HT1080 (cell line): Measurements from ENCODE around the gene CMTM2. TPM values are rescaled to one million over a fixed set of nuclear protein-coding genes. Genes with fewer than 3 reads are reported as not detected.
A peak's percentile ranks its signal among the peaks of the same experiment; 100 is the strongest.
"Not testable (repeated sequence)": the region's sequence is repeated elsewhere in the genome, so short reads cannot be mapped to it uniquely, and the experiment has no call there.

Experiments used
- DNase-seq: peaks from one replicate; pipeline ENCODE4 v3.0.0-alpha.2; 2015; ENCODE audit warnings: low read depth
- total RNA-seq: library from RNA; depleted of rRNA; stranded (reverse); fragments of >200 nt; shearing (Covaris generic); gene quantifications from 2 replicates; pipeline ENCODE4 v1.2.3, GENCODE V29; 2014

Gene CMTM2
- total RNA-seq, 1 experiment from 2014 or later = not detected

DNA sequence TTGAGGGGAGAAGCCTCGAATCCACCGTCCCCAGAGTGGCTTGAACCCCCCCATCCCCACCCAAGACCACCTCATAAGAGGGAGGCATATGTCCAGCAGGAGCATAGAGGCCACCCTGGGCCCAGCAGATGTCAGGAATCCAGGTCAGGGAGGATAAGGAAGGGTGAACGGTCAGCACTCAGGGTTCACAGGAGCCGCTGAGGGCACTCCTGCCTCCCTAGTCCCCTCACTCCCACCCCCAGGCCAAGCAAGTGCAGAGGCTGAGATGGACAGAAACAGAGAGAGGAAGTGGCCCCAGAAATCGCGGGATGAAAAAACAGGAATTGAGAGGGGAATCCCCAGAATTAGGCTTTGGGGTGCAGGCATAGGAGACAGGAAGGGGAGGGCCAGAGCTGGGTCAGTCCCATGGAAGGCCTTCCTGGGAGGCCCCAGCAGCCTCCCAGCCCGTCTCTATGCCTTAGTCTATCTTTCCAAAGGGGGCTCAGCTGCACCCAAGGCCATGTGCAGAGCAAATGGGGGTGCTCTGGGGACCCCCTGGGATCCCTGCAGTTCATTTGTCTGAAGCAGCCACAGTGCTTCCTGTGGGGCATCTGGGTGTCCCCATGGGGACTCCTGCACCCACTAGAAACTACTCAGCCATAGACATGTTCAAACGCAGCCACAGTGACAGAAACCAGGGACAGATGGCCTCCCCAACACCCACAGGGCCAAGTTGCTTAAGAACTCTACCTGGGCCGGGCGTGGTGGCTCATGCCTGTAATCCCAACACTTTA, 26.9 kb downstream of the CMTM2 start:
- no peak for DNase-seq

- peak; percentile 89 for DNase-seq
Measured at GRCh38 chr16:66608241-66609138, 29.2 kb downstream of the CMTM2 start.

- no peak for DNase-seq
Measured at GRCh38 chr16:66609139-66609510, 29.9 kb downstream of the CMTM2 start.

DNA sequence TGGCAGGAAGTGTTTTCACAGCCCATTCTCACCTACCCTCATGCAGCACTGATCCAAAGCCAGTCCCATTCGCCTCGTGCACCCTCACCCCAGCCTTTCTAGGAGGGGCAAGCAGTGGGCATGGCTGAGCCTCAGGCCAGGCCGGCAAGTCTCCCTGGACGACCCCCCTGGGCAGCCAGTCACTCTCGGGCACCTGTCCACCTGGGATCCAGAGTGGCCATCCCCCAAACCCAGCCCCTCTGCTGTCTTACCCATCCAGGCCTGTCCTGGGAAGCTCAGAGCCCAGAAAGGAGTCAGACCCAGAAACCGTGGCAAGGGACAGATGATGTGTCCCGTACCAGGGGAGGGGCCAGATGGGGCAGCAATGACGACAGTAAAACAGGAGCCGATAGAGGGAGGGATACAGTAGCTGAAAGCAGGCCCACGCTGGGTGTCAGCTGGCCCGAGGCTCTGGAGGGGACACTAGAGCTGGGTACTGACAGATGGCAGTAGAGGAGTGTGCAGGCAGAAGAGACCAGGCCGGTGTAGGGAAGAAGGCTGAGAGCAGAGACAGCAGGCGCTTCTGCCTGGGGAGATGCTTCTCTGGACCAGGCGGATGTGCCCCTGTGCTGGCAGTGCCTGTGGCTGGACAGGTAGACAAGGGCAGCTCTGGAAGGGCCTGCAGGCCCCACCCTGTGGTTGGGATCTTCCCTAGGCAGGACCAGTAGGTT, 31.0 kb downstream of the CMTM2 start:
- DNase-seq = no peak

GRCh38 chr16:66611911-66612310, 32.6 kb downstream of the CMTM2 start:
- DNase-seq = not testable (repeated sequence)

- no peak for DNase-seq
Measured at GRCh38 chr16:66612422-66612821, 33.2 kb downstream of the CMTM2 start.

DNA sequence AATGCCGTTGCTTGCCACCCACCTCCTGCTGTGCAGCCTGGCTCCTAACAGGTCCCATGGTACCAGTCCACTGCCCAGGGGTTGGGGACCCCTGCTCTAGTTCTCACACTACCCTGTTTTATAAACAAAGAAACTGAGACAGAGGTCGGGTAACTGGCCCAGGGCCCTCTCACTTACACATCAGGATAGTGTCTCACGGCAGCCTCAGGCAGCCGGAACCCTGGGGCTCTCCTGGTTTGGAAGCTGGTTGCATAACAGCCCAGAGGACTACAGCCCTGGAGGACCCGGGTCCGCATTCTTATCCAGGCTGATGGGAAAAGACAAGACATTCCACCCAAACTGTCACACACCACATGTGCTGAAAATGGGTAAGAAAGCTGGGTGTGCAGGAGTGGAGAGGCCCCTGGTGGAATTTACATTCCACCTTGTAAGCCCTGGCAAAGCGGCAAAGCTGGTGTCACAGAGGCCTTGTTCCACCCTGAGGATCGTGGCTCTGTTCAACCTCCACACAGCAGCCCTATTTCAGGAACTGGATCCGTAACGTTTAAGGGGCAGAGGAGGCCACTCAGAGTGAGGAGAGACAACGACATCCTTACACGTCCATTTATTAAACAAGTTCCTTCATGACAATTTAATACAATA, 35.0 kb downstream of the CMTM2 start:
- DNase-seq = no peak

- no peak for DNase-seq
Measured at GRCh38 chr16:66616169-66616568, 36.9 kb downstream of the CMTM2 start.

DNA sequence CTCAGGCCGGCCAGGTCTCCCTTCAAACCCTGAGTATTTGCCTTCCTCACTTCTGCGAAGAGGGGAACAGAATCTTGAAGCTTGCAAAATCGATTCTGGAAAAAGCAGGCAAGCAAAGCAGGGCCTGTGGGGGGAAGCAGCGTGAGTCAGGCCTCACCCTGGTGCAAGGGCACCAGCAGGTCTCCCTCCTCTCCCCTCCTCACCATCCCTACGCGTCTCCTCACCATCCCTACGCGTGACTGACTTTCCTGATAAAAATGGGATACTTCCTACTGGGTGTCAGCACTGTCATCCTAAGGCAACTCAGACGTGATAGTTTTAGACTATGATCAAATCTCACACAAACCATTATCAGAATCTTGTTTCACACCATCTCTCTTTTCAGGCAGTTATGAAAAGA, 37.3 kb downstream of the CMTM2 start:
- DNase-seq = no peak

GRCh38 chr16:66617010-66617434, 37.8 kb downstream of the CMTM2 start:
- no peak for DNase-seq

DNA sequence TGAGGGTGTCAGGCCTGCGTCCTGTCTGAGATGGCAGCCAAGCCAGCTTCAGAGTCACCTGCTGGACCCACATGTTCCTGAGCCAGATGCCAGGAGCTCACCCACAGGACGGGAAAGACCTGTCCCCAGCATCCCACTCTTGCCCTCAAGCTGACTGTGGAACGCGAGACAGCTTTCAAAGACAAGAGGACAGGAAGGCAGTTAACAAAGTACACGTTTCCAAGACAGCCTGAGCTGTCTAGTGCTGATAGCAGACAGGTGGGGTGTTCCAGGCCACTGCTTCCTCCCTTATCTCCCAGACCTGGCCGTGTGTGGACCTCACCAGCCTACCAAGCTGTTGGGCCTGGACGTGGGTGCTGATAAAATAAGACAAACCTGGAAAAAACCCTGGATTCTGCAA, 38.5 kb downstream of the CMTM2 start:
- no peak for DNase-seq

GRCh38 chr16:66618588-66619375, 39.5 kb downstream of the CMTM2 start:
- DNase-seq = peak; percentile 94

GRCh38 chr16:66619534-66620428, 40.5 kb downstream of the CMTM2 start:
- peak; percentile 50 for DNase-seq

- DNase-seq = no peak
Measured at GRCh38 chr16:66620429-66620795, 41.1 kb downstream of the CMTM2 start.

GRCh38 chr16:66621973-66622372, 42.7 kb downstream of the CMTM2 start:
- DNase-seq = no peak

GRCh38 chr16:66622863-66623262, 43.6 kb downstream of the CMTM2 start:
- DNase-seq = no peak

DNA sequence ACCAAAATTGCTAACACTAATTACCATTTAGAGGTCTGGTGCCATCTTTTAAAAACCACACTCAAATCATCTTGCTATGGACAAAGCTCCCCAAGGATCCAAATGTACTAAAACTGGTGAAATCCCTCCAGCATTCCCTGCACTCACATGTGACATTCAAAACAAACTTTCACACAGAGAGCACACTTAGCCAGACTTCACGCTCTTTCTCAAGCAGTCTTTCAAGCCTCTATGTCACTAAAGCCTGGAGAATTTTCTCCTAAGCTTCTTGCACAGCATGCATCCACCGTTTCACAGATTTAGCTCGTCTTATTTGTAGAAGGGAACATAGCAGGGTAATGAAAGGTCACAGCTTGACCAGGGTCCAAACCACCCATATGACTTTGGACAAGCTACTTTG, 44.5 kb downstream of the CMTM2 start:
- no peak for DNase-seq

DNA sequence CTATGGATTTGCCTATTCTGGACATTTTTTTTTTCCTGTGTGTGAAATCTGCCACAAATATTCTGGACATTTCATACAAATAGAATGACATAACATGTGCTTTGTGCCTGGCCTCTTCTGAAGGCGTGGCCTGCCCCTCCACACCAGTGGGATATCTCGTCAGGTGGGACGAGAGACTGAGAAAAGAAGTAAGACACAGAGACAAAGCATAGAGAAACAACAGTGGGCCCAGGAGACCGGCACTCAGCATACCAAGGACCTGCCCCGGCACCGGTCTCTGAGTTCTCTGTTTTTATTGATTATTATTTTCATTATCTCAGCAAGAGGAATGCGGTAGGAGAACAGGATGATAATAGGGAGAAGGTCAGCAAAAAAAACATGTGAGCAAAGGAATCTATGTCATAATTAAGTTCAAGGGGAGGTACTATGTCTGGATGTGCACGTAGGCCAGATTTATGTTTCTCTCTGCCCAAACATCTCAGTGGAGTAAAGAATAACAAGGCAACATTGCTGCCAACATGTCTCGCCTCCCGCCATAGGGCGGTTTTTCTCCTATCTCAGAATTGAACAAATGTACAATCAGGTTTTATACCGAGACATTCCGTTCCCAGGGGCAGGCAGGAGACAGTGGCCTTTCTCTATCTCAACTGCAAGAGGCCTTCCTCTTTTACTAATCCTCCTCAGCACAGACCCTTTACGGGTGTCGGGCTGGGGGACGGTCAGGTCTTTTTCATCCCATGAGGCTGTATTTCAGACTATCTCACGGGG, 48.5 kb downstream of the CMTM2 start:
- not testable (repeated sequence) for DNase-seq

DNA sequence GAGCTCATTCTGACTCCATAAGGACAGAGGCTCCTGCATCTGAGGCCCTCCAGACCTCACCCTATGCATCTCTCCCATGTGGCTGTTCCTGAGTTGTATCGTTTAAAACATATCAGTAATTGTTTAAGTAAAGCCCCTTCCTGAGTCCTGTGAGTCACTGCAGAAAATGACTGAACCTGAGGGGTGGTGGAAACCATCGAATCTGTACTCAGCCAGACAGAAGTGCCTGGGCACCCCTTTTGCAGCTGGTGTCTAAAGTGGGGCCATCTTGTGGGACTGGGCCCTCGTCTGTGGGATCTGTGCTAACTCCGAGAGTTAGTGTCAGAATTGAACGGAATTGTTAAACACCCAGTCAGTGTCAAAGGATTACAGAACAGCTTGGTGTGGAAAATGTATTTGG, 50.6 kb downstream of the CMTM2 start:
- no peak for DNase-seq
